Parathyroid adenoma (tissue), 2 donors: ENCODE measurements around the gene NEURL3.
"Not testable (repeated sequence)": the region's sequence is repeated elsewhere in the genome, so short reads cannot be mapped to it uniquely, and the experiment has no call there.

ENCODE experiments used
- H2AFZ ChIP-seq: fragments of 300-600 bp; sonication (generic); one replicate; pipeline ENCODE4 v1.7.0; 2017; ENCODE audit warnings: antibody characterized with exemption, mild to moderate bottlenecking
- H3K27ac ChIP-seq: fragments of 300-600 bp; sonication (generic); one replicate; pipeline ENCODE4 v1.7.0; 2017
- H3K27me3 ChIP-seq: fragments of 300-600 bp; sonication (generic); one replicate; pipeline ENCODE4 v1.7.0; 2017; ENCODE audit warnings: low read length; ENCODE audit not compliant: control insufficient read depth, insufficient read depth
- H3K36me3 ChIP-seq: fragments of 300-600 bp; sonication (generic); one replicate; pipeline ENCODE4 v1.7.0; 2017; ENCODE audit warnings: low read length; ENCODE audit not compliant: control insufficient read depth, insufficient read depth
- H3K4me1 ChIP-seq: fragments of 300-600 bp; sonication (generic); one replicate; pipeline ENCODE4 v1.7.0; 2017; ENCODE audit warnings: control low read depth
- H3K4me2 ChIP-seq: fragments of 300-600 bp; sonication (generic); one replicate; pipeline ENCODE4 v1.7.0; 2017; ENCODE audit warnings: low read length
- H3K4me3 ChIP-seq: fragments of 300-600 bp; sonication (generic); one replicate; pipeline ENCODE4 v1.7.0; 2017; ENCODE audit warnings: low read depth, low read length
- H3K79me2 ChIP-seq: fragments of 300-600 bp; sonication (generic); one replicate; pipeline ENCODE4 v1.7.0; 2017; ENCODE audit warnings: control low read depth
- H3K9ac ChIP-seq: fragments of 300-600 bp; sonication (generic); one replicate; pipeline ENCODE4 v1.7.0; 2017; ENCODE audit warnings: mild to moderate bottlenecking
- H3K9me3 ChIP-seq: fragments of 300-600 bp; sonication (generic); one replicate; pipeline ENCODE4 v1.7.0; 2017; ENCODE audit warnings: low read length; ENCODE audit not compliant: control insufficient read depth
- TF ChIP-seq, protein P1 (sequence below): fragments of 300-600 bp; sonication (generic); IDR thresholded peaks from one replicate; pipeline ENCODE4 v1.7.0; 2017; ENCODE audit warnings: antibody characterized with exemption, mild to moderate bottlenecking
- donor health status: primary hyperparathyroidism.

NEURL3 gene, protein sequence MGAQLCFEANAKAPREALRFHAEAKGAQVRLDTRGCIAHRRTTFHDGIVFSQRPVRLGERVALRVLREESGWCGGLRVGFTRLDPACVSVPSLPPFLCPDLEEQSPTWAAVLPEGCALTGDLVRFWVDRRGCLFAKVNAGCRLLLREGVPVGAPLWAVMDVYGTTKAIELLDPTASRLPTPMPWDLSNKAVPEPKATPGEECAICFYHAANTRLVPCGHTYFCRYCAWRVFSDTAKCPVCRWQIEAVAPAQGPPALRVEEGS

DNA sequence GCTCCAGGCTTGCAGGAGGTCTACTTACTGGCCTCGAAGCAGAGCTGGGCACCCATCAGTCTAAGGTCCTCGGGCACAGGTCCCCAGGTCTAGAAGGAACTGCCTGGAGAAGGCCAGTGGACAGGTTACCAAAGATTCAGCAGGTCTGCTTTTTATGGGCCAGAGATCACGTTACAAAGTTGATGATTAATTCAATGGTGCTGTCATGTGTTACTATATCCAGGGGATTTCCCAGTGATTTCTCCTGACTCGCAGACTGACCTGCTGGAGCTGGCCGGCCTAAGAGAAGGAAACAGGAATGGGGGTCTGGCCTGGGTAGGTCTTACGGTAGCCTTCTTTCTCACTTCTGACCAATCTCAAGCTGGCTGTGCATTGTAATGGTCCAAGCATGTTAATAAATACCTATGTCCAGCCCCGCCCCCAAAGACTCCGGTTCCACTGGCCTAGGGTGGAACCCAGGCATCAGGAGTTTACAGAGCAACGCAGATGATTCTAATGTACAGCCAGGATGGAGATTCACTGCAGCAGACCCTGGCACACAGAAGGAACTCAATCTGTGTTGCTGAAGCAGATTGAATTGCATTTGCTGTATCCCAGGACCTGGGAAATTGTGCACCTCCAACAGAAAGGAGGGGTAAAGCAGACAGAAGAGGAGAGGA lies at the start of gene NEURL3:
Gene NEURL3, minus strand, starts transcription at position 127 of the 659 bp plus-strand sequence. Its CDS starts 71 bp downstream, at position 56.
- Histone ChIP-seq H3K4me1 (peaks cover 6% of the 10 kb centered on the region), H2AFZ (no peak within 1 kb of the TSS), H3K36me3 (no peaks in the 10 kb centered on the region), H3K27me3 (no peaks in the 10 kb centered on the region), H3K27ac (no peak within 1 kb of the TSS), H3K9ac (no peak within 1 kb of the TSS), H3K79me2 (no peaks in the 10 kb centered on the region), H3K9me3 (no peaks in the 10 kb centered on the region), H3K4me3 (no peak within 1 kb of the TSS), H3K4me2 (no peak within 1 kb of the TSS)
- TF ChIP-seq, protein P1, sequence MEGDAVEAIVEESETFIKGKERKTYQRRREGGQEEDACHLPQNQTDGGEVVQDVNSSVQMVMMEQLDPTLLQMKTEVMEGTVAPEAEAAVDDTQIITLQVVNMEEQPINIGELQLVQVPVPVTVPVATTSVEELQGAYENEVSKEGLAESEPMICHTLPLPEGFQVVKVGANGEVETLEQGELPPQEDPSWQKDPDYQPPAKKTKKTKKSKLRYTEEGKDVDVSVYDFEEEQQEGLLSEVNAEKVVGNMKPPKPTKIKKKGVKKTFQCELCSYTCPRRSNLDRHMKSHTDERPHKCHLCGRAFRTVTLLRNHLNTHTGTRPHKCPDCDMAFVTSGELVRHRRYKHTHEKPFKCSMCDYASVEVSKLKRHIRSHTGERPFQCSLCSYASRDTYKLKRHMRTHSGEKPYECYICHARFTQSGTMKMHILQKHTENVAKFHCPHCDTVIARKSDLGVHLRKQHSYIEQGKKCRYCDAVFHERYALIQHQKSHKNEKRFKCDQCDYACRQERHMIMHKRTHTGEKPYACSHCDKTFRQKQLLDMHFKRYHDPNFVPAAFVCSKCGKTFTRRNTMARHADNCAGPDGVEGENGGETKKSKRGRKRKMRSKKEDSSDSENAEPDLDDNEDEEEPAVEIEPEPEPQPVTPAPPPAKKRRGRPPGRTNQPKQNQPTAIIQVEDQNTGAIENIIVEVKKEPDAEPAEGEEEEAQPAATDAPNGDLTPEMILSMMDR = no peak

DNA sequence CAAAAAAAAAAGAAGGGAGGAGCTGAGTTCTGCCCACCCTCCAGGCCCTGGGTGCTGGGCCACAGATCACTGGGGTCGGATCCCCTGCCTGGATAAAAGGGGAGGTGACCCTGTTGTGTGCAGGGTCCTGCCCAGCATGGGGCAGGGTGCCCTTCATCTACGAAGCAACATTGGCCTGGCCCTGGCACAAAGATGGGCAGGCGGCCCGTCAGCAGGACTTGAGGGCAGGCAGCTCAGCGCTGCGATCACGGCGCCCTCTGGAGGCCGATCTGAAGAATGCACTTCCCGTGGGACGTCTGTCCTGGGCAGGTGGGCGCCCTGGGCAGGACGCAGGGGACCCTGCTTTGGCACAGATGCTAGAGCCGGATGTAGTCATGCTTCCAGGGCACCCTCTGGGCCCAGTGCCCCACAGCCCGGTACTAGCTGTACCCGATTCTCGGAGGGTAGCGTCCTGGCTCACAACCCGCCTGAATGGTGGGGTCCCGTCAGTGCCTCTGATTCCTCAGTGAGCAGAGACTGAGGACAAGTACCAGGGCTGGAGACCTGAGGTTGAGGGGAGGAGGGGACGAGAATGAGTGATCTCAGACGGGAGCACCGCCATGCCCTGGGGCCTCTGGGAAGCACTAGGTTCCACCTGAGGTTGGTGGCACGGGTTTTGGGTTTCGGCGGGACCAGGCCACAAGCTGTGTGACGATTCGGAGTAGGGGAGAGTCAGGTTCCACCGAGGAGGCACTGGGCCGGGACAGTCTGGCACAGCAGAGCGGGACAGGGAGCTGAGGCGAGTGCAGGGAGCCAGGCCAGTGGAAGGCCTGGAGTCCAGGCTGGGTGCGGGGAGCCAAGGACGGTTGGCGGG lies 49.4 kb upstream of the NEURL3 start:
- Histone ChIP-seq H3K9me3 (no peaks in the 10 kb centered on the region), H3K27ac (no peak overlapping the region), H3K36me3 (no peaks in the 10 kb centered on the region), H3K9ac (no peak overlapping the region), H3K4me3 (no peak overlapping the region), H3K4me1 (peaks cover 5% of the 10 kb centered on the region), H2AFZ (peak overlapping the region; percentile 59), H3K4me2 (no peak overlapping the region), H3K79me2 (no peaks in the 10 kb centered on the region), H3K27me3 (no peaks in the 10 kb centered on the region)
- TF ChIP-seq, protein P1 = peak; percentile 96

DNA sequence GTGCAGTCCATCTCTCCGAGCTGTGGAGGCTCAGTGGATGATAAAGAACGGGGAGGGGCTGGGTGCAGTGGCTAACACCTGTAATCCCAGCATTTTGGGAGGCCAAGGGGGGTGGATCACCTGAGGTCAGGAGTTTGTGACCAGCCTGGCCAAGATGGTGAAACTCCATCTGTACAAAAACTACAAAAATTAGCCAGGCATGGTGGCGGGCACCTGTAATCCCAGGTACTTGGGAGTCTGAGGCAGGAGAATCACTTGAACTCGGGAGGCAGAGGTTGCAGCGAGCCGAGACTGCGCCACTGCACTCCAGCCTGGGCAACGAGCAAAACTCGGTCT lies 48.8 kb upstream of the NEURL3 start:
- H3K9ac ChIP-seq, H3K36me3 ChIP-seq, H3K9me3 ChIP-seq, H3K4me2 ChIP-seq, H3K4me3 ChIP-seq, H3K79me2 ChIP-seq, H3K27me3 ChIP-seq, H3K27ac ChIP-seq, H3K4me1 ChIP-seq: not testable (repeated sequence)
- H2AFZ ChIP-seq = peak overlapping the region; percentile 59

DNA sequence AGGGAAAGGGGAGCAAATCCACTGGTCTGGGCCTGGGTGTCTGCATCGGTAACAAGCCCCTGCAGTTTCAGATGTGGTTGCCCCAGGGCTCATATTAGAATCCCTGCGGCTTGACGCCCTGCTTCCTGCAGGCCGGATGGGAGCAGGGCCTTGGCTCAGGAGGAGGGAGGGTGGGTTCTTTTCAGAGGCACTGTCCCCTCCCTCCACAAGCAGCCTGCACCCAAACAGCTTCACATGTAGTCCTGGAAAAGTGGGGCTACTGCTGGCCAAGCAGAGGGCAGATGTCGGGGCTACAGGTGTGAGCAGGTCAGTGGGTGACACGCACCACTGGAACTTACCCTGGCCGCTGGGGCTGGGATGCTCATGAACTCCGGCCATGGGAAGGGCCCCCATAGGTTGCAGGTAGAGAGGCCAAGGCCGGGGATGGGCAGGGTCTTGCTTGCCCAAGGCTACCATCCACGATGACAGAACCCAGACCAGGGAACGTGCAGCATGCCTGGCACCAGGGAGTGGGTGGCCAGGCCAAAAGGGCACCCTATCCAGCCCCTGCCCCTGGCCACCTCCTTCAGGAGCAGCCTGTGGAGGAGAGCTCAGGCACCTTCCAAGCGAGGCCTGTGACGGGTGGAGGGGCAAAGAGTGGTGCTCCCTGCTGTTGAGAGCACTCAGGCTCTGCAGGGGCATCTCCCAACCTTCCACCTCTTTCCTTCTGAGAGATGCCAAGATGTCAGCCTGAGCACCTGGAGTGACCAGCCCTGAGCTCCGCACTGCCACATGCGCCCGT lies 48.2 kb upstream of the NEURL3 start:
- Histone ChIP-seq H3K4me1 (peaks cover 5% of the 10 kb centered on the region), H3K9me3 (no peaks in the 10 kb centered on the region), H3K9ac (no peak overlapping the region), H3K4me2 (no peak overlapping the region), H3K27ac (no peak overlapping the region), H3K36me3 (no peaks in the 10 kb centered on the region), H3K79me2 (no peaks in the 10 kb centered on the region), H2AFZ (no peak overlapping the region), H3K27me3 (no peaks in the 10 kb centered on the region), H3K4me3 (no peak overlapping the region)
- TF ChIP-seq, protein P1 = no peak
